ENCODE measurements around the gene CTXND2. TPM values are rescaled to one million over a fixed set of nuclear protein-coding genes. Genes with fewer than 3 reads are reported as not detected.
"Not testable (repeated sequence)": the region's sequence is repeated elsewhere in the genome, so short reads cannot be mapped to it uniquely, and the experiment has no call there.

Gene CTXND2
- polyA plus RNA-seq, 1 donor (not counting 4 experiments of a cell fraction or from before 2014, with no cell fraction given) = not detected

DNA sequence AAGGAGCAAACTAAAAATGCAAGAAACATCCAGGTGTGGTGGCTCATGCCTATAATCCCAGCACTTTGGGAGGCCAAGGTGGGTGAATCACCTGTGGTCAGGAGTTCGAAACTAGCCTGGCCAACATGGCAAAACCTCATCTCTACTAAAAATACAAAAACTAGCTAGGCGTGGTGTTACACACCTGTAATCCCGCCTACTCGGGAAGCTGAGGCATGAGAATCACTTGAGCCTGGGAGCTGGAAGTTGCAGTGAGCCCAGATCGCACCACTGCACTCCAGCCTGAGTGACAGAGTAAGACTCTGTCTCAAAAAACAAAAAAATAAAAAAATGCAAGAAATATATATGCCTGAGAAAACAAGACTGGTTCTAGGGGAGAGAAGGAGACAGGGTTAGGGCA lies 3.8 kb upstream of the CTXND2 start:
- H3K79me2 ChIP-seq (ENCODE audit: control insufficient read depth, insufficient read depth, low read length); H3K9ac ChIP-seq (ENCODE audit: control insufficient read depth, extremely low read depth, insufficient read depth, low read length); dilution Hi-C loops (cut with MboI; ENCODE audit: extremely low pct_ligation_motif_present, low sequenced_read_pairs); H3K27ac ChIP-seq (ENCODE audit: control insufficient read depth, insufficient read depth, low read length); H3K4me3 ChIP-seq (ENCODE audit: control insufficient read depth in 2 of 3, extremely low read depth in 1 of 3, insufficient read depth in 2 of 3, low read depth in 1 of 3, low read length in 3 of 3); FAIRE-seq; H3K27me3 ChIP-seq (ENCODE audit: control insufficient read depth, extremely low read depth, insufficient read depth, low read length); H3K9me1 ChIP-seq (ENCODE audit: control insufficient read depth, extremely low read depth, insufficient read depth, low read length); H3K9me3 ChIP-seq (ENCODE audit: control insufficient read depth, low read depth, low read length); H2AFZ ChIP-seq (ENCODE audit: control insufficient read depth, low read length); DNase-seq (ENCODE audit: low read depth, low spot score); H3K36me3 ChIP-seq (ENCODE audit: control insufficient read depth in 2 of 2, extremely low read depth in 1 of 2, insufficient read depth in 2 of 2, low read length in 2 of 2); H3K4me2 ChIP-seq (ENCODE audit: control insufficient read depth, extremely low read depth, insufficient read depth, low read depth, low read length); H4K20me1 ChIP-seq (ENCODE audit: control insufficient read depth, extremely low read depth, insufficient read depth, low read length): not testable (repeated sequence)
- peaks cover 12% of the 10 kb centered on the region for H3K4me1 ChIP-seq (ENCODE audit: control insufficient read depth, extremely low read depth, insufficient read depth, low read length)

GRCh38 chr1:150888727-150889126 lies 1.8 kb downstream of the CTXND2 start:
- Histone ChIP-seq H3K4me3 (ENCODE audit: control insufficient read depth in 2 of 3, extremely low read depth in 1 of 3, insufficient read depth in 2 of 3, low read depth in 1 of 3, low read length in 3 of 3) (no peak overlapping the region), H2AFZ (ENCODE audit: control insufficient read depth, low read length) (no peak overlapping the region), H3K9me1 (ENCODE audit: control insufficient read depth, extremely low read depth, insufficient read depth, low read length) (no peaks in the 10 kb centered on the region), H3K9me3 (ENCODE audit: control insufficient read depth, low read depth, low read length) (no peaks in the 10 kb centered on the region), H3K9ac (ENCODE audit: control insufficient read depth, extremely low read depth, insufficient read depth, low read length) (no peak overlapping the region), H3K4me1 (ENCODE audit: control insufficient read depth, extremely low read depth, insufficient read depth, low read length) (no peaks in the 10 kb centered on the region), H3K4me2 (ENCODE audit: control insufficient read depth, extremely low read depth, insufficient read depth, low read depth, low read length) (no peak overlapping the region), H3K36me3 (ENCODE audit: control insufficient read depth in 2 of 2, extremely low read depth in 1 of 2, insufficient read depth in 2 of 2, low read length in 2 of 2) (no peaks in the 10 kb centered on the region), H3K27me3 (ENCODE audit: control insufficient read depth, extremely low read depth, insufficient read depth, low read length) (no peaks in the 10 kb centered on the region), H3K27ac (ENCODE audit: control insufficient read depth, insufficient read depth, low read length) (no peak overlapping the region), H3K79me2 (ENCODE audit: control insufficient read depth, insufficient read depth, low read length) (no peaks in the 10 kb centered on the region), H4K20me1 (ENCODE audit: control insufficient read depth, extremely low read depth, insufficient read depth, low read length) (no peaks in the 10 kb centered on the region)
- dilution Hi-C loops (cut with MboI; ENCODE audit: extremely low pct_ligation_motif_present, low sequenced_read_pairs) = no loop called here
- no peak for FAIRE-seq
- DNase-seq (ENCODE audit: low read depth, low spot score) = no peak
- no peak for TF ChIP-seq EZH2 (IDR thresholded peaks at IDR 0.05; ENCODE audit: low read length)
- TF ChIP-seq, protein P1, sequence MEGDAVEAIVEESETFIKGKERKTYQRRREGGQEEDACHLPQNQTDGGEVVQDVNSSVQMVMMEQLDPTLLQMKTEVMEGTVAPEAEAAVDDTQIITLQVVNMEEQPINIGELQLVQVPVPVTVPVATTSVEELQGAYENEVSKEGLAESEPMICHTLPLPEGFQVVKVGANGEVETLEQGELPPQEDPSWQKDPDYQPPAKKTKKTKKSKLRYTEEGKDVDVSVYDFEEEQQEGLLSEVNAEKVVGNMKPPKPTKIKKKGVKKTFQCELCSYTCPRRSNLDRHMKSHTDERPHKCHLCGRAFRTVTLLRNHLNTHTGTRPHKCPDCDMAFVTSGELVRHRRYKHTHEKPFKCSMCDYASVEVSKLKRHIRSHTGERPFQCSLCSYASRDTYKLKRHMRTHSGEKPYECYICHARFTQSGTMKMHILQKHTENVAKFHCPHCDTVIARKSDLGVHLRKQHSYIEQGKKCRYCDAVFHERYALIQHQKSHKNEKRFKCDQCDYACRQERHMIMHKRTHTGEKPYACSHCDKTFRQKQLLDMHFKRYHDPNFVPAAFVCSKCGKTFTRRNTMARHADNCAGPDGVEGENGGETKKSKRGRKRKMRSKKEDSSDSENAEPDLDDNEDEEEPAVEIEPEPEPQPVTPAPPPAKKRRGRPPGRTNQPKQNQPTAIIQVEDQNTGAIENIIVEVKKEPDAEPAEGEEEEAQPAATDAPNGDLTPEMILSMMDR (optimal IDR thresholded peaks at IDR 0.05 in 1 of 3, IDR thresholded peaks at IDR 0.05 in 1 of 3, conservative IDR thresholded peaks at IDR 0.05 in 1 of 3; ENCODE audit: extremely low read depth in 1 of 3, insufficient read depth in 2 of 3, low read length in 3 of 3) = no peak

GRCh38 chr1:150890033-150890416 lies 3.1 kb downstream of the CTXND2 start:
- H2AFZ ChIP-seq (ENCODE audit: control insufficient read depth, low read length) = no peak overlapping the region
- no peak overlapping the region for H3K9ac ChIP-seq (ENCODE audit: control insufficient read depth, extremely low read depth, insufficient read depth, low read length)
- H4K20me1 ChIP-seq (ENCODE audit: control insufficient read depth, extremely low read depth, insufficient read depth, low read length) = no peaks in the 10 kb centered on the region
- H3K9me1 ChIP-seq (ENCODE audit: control insufficient read depth, extremely low read depth, insufficient read depth, low read length) = no peaks in the 10 kb centered on the region
- DNase-seq (ENCODE audit: low read depth, low spot score) (no peak), FAIRE-seq (no peak)
- H3K36me3 ChIP-seq (ENCODE audit: control insufficient read depth in 2 of 2, extremely low read depth in 1 of 2, insufficient read depth in 2 of 2, low read length in 2 of 2) = no peaks in the 10 kb centered on the region
- H3K27me3 ChIP-seq (ENCODE audit: control insufficient read depth, extremely low read depth, insufficient read depth, low read length) = no peaks in the 10 kb centered on the region
- H3K79me2 ChIP-seq (ENCODE audit: control insufficient read depth, insufficient read depth, low read length) = no peaks in the 10 kb centered on the region
- TF ChIP-seq EZH2 (IDR thresholded peaks at IDR 0.05; ENCODE audit: low read length) = no peak
- TF ChIP-seq, protein P1 (optimal IDR thresholded peaks at IDR 0.05 in 1 of 3, IDR thresholded peaks at IDR 0.05 in 1 of 3, conservative IDR thresholded peaks at IDR 0.05 in 1 of 3; ENCODE audit: extremely low read depth in 1 of 3, insufficient read depth in 2 of 3, low read length in 3 of 3) = no peak
- no peaks in the 10 kb centered on the region for H3K9me3 ChIP-seq (ENCODE audit: control insufficient read depth, low read depth, low read length)
- no peak overlapping the region for H3K4me2 ChIP-seq (ENCODE audit: control insufficient read depth, extremely low read depth, insufficient read depth, low read depth, low read length)
- dilution Hi-C loops (cut with MboI; ENCODE audit: extremely low pct_ligation_motif_present, low sequenced_read_pairs) = no loop called here
- H3K27ac ChIP-seq (ENCODE audit: control insufficient read depth, insufficient read depth, low read length) = no peak overlapping the region
- no peaks in the 10 kb centered on the region for H3K4me1 ChIP-seq (ENCODE audit: control insufficient read depth, extremely low read depth, insufficient read depth, low read length)
- H3K4me3 ChIP-seq (ENCODE audit: control insufficient read depth in 2 of 3, extremely low read depth in 1 of 3, insufficient read depth in 2 of 3, low read depth in 1 of 3, low read length in 3 of 3) = no peak overlapping the region

Measured in keratinocyte (primary cell).